ENCODE measurements around the gene PLPP1. TPM values are rescaled to one million over a fixed set of nuclear protein-coding genes. Genes with fewer than 3 reads are reported as not detected.
"Not testable (repeated sequence)": the region's sequence is repeated elsewhere in the genome, so short reads cannot be mapped to it uniquely, and the experiment has no call there.

The PLPP1 gene
- total and polyA plus RNA-seq, 2 experiments from 2014 or later, result 39.1 to 97.1 TPM

DNA sequence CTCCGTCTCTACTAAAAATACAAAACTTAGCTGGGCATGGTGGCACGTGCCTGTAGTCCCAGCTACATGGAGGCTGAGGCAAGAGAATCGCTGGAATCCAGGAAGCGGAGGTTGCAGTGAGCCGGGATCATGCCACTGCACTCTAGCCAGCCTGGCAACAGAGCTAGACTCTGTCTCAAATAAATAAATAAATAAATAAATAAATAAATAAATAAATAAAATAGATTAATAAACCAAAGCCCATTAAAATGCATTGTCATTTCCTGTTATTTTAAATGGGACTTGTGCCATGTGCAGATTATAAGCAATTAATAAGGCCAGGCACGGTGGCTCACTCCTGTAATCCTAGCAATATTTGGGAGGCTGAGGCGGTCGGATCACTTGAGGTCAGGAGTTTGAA lies 2.6 kb upstream of the PLPP1 start:
- DNase-seq (ENCODE audit: low spot score); H3K4me2 ChIP-seq; ATAC-seq; H3K9me3 Mint-ChIP-seq; H3K36me3 Mint-ChIP-seq (ENCODE audit: low read depth); H3K36me3 ChIP-seq (ENCODE audit: insufficient read depth); H3K9me2 ChIP-seq (ENCODE audit: insufficient read depth); H3F3A ChIP-seq (replicated peaks; ENCODE audit: low read depth); H2AFZ ChIP-seq; H3K27ac Mint-ChIP-seq; H3K4me3 Mint-ChIP-seq; H3K27me3 ChIP-seq (ENCODE audit: insufficient read depth); H3K4me3 ChIP-seq; H3K27ac ChIP-seq (ENCODE audit: low read depth): not testable (repeated sequence)
- Histone ChIP-seq H3K4me1 (ENCODE audit: insufficient read depth) (peaks cover 68% of the 10 kb centered on the region), H3K79me2 (replicated peaks; ENCODE audit: insufficient read depth) (peaks cover 19% of the 10 kb centered on the region), H4K20me1 (replicated peaks; ENCODE audit: insufficient read depth) (peaks cover 15% of the 10 kb centered on the region)
- H3K27me3 Mint-ChIP-seq (ENCODE audit: insufficient read depth, low read depth, poor library complexity), result peaks cover 11% of the 10 kb centered on the region
- H3K4me1 Mint-ChIP-seq, result peaks cover 38% of the 10 kb centered on the region

DNA sequence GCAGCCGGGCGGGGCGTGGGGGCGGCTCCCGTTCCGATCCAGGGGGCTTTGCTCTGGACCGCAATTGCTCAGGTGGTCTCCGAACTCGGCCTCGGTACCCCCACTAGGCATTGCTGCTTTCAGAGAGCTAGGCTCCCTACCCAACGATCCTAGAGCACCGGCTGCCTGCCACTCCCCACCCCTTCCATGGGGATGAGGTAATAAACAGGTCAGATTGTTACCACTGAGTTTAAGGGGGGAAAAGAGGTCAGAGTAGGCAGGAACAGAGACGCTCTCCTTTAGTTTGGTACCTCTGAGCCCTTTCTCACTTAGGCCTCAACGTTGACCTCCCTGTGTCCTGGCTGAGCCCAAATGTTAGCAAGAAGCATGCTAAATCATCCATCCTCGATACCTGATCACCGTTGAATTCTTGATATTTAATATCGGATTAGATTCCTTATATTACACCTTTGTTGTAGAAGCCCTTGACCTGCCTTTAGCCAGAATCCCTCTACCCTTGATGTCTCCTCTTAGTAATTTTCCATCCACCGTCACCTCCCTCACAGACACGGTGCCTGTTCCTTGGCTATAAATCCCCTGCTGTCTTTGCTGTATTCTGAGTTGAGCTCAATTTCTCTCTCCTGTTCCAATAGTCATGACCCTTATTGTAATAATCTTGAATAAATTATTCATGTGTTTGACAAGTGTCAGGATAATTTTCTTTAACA lies 588 bp upstream of the PLPP1 start:
- Mint-ChIP-seq H3K27me3 (ENCODE audit: insufficient read depth, low read depth, poor library complexity) (peaks cover 11% of the 10 kb centered on the region), H3K9me3 (no peaks in the 10 kb centered on the region), H3K4me1 (peaks cover 44% of the 10 kb centered on the region), H3K36me3 (ENCODE audit: low read depth) (peaks cover 2% of the 10 kb centered on the region; the same call in 2 of the 3 replicates), H3K4me3 (peak overlapping the region; percentile 77), H3K27ac (peak overlapping the region; percentile 92)
- Histone ChIP-seq H3F3A (replicated peaks; ENCODE audit: low read depth) (0 out of 2 replicates have a peak, but pooled peaks cover 7% of the 10 kb centered on the region), H3K4me1 (ENCODE audit: insufficient read depth) (peaks cover 69% of the 10 kb centered on the region), H3K4me2 (peak overlapping the region; percentile 85), H3K4me3 (peak overlapping the region; percentile 93), H4K20me1 (replicated peaks; ENCODE audit: insufficient read depth) (peaks cover 29% of the 10 kb centered on the region), H3K27me3 (ENCODE audit: insufficient read depth) (no peaks in the 10 kb centered on the region), H2AFZ (peak overlapping the region; percentile 53), H3K79me2 (replicated peaks; ENCODE audit: insufficient read depth) (peaks cover 38% of the 10 kb centered on the region), H3K36me3 (ENCODE audit: insufficient read depth) (no peaks in the 10 kb centered on the region), H3K9me2 (ENCODE audit: insufficient read depth) (no peaks in the 10 kb centered on the region), H3K27ac (ENCODE audit: low read depth) (peak overlapping the region; percentile 87)
- TF ChIP-seq POLR2AphosphoS5 (IDR thresholded peaks at IDR 0.05; ENCODE audit: low read depth) (peak; percentile 60; the same call in 1 of the 2 replicates), ZNF331 (CRISPR knock-in tag; IDR thresholded peaks at IDR 0.05; ENCODE audit: low read depth) (no peak), STAT1 (IDR thresholded peaks at IDR 0.05; ENCODE audit: unreplicated experiment) (no peak)
- TF ChIP-seq, protein P1, sequence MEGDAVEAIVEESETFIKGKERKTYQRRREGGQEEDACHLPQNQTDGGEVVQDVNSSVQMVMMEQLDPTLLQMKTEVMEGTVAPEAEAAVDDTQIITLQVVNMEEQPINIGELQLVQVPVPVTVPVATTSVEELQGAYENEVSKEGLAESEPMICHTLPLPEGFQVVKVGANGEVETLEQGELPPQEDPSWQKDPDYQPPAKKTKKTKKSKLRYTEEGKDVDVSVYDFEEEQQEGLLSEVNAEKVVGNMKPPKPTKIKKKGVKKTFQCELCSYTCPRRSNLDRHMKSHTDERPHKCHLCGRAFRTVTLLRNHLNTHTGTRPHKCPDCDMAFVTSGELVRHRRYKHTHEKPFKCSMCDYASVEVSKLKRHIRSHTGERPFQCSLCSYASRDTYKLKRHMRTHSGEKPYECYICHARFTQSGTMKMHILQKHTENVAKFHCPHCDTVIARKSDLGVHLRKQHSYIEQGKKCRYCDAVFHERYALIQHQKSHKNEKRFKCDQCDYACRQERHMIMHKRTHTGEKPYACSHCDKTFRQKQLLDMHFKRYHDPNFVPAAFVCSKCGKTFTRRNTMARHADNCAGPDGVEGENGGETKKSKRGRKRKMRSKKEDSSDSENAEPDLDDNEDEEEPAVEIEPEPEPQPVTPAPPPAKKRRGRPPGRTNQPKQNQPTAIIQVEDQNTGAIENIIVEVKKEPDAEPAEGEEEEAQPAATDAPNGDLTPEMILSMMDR (conservative IDR thresholded peaks at IDR 0.05; ENCODE audit: low read depth in 2 of 2), result no peak
- TF ChIP-seq, protein P2, sequence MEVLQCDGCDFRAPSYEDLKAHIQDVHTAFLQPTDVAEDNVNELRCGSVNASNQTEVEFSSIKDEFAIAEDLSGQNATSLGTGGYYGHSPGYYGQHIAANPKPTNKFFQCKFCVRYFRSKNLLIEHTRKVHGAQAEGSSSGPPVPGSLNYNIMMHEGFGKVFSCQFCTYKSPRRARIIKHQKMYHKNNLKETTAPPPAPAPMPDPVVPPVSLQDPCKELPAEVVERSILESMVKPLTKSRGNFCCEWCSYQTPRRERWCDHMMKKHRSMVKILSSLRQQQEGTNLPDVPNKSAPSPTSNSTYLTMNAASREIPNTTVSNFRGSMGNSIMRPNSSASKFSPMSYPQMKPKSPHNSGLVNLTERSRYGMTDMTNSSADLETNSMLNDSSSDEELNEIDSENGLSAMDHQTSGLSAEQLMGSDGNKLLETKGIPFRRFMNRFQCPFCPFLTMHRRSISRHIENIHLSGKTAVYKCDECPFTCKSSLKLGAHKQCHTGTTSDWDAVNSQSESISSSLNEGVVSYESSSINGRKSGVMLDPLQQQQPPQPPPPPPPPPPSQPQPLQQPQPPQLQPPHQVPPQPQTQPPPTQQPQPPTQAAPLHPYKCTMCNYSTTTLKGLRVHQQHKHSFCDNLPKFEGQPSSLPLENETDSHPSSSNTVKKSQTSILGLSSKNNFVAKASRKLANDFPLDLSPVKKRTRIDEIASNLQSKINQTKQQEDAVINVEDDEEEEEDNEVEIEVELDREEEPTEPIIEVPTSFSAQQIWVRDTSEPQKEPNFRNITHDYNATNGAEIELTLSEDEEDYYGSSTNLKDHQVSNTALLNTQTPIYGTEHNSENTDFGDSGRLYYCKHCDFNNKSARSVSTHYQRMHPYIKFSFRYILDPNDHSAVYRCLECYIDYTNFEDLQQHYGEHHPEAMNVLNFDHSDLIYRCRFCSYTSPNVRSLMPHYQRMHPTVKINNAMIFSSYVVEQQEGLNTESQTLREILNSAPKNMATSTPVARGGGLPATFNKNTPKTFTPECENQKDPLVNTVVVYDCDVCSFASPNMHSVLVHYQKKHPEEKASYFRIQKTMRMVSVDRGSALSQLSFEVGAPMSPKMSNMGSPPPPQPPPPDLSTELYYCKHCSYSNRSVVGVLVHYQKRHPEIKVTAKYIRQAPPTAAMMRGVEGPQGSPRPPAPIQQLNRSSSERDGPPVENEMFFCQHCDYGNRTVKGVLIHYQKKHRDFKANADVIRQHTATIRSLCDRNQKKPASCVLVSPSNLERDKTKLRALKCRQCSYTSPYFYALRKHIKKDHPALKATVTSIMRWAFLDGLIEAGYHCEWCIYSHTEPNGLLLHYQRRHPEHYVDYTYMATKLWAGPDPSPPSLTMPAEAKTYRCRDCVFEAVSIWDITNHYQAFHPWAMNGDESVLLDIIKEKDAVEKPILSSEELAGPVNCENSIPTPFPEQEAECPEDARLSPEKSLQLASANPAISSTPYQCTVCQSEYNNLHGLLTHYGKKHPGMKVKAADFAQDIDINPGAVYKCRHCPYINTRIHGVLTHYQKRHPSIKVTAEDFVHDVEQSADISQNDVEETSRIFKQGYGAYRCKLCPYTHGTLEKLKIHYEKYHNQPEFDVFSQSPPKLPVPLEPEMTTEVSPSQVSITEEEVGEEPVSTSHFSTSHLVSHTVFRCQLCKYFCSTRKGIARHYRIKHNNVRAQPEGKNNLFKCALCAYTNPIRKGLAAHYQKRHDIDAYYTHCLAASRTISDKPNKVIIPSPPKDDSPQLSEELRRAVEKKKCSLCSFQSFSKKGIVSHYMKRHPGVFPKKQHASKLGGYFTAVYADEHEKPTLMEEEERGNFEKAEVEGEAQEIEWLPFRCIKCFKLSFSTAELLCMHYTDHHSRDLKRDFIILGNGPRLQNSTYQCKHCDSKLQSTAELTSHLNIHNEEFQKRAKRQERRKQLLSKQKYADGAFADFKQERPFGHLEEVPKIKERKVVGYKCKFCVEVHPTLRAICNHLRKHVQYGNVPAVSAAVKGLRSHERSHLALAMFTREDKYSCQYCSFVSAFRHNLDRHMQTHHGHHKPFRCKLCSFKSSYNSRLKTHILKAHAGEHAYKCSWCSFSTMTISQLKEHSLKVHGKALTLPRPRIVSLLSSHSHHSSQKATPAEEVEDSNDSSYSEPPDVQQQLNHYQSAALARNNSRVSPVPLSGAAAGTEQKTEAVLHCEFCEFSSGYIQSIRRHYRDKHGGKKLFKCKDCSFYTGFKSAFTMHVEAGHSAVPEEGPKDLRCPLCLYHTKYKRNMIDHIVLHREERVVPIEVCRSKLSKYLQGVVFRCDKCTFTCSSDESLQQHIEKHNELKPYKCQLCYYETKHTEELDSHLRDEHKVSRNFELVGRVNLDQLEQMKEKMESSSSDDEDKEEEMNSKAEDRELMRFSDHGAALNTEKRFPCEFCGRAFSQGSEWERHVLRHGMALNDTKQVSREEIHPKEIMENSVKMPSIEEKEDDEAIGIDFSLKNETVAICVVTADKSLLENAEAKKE (CRISPR knock-in tag; IDR thresholded peaks at IDR 0.05), result no peak
- ATAC-seq, result peak; percentile 59
- DNase-seq (ENCODE audit: low spot score), result peak; percentile 70
